GM18868 (cell line): ENCODE data around the gene TLR4.

ENCODE experiments used
- ATAC-seq: cut with Tn5 transposase; IDR thresholded peaks from one replicate; pipeline ENCODE4 v1.9.1; 2021; ENCODE audit warnings: mild to moderate bottlenecking, moderate library complexity; ENCODE audit not compliant: unreplicated experiment

Gene TLR4

DNA sequence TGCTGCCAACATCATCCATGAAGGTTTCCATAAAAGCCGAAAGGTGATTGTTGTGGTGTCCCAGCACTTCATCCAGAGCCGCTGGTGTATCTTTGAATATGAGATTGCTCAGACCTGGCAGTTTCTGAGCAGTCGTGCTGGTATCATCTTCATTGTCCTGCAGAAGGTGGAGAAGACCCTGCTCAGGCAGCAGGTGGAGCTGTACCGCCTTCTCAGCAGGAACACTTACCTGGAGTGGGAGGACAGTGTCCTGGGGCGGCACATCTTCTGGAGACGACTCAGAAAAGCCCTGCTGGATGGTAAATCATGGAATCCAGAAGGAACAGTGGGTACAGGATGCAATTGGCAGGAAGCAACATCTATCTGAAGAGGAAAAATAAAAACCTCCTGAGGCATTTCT is 10.1 kb downstream of the TLR4 start:
- no peak for ATAC-seq

DNA sequence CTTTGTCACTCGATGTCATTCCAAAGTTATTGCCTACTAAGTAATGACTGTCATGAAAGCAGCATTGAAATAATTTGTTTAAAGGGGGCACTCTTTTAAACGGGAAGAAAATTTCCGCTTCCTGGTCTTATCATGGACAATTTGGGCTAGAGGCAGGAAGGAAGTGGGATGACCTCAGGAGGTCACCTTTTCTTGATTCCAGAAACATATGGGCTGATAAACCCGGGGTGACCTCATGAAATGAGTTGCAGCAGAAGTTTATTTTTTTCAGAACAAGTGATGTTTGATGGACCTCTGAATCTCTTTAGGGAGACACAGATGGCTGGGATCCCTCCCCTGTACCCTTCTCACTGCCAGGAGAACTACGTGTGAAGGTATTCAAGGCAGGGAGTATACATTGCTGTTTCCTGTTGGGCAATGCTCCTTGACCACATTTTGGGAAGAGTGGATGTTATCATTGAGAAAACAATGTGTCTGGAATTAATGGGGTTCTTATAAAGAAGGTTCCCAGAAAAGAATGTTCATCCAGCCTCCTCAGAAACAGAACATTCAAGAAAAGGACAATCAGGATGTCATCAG is 11.3 kb downstream of the TLR4 start:
- no peak for ATAC-seq

GRCh38 chr9:117718085-117718484 is 13.9 kb downstream of the TLR4 start:
- ATAC-seq: peak; percentile 99

DNA sequence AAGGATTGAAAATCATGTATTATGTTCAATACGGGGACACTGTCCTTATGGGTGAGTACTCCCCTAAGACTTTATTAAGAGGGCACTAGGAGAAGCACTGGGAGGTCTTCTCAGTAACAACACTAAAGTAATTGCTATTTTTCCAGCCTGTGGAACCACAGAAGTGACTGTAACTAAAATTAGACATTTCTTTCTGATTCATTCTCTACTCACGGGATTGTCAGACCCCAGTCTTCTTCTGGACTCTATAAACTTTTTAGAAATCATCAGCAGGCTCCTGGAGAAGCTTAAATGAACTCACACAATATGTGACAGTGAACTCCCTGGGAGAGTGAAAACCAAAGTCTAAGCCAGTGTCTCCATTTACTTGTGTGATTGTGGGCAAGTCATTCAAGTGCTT is 14.5 kb downstream of the TLR4 start:
- peak; percentile 4 for ATAC-seq

- ATAC-seq: no peak
Measured at GRCh38 chr9:117719161-117719920, 15.1 kb downstream of the TLR4 start.

- no peak for ATAC-seq
Measured at GRCh38 chr9:117720066-117720465, 15.9 kb downstream of the TLR4 start.

DNA sequence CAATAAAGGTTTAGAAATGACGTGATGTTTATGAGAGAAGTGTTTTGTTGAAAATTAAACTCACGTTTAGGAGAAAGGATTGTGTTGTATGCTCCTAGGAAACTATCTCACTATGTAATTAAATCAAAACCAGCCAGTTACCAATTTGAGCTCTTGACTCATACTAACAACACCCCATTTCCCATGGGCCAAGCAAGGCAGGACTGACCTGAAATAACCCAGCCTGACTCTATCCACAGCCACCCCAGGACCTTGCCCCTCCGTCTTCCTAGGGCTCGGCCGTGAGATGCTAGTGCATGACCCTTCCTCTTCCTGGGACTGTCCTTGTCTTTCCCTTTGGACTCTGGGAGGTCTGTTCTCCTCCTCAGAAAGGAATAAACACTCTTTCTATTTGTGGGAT is 16.4 kb downstream of the TLR4 start:
- ATAC-seq: no peak

DNA sequence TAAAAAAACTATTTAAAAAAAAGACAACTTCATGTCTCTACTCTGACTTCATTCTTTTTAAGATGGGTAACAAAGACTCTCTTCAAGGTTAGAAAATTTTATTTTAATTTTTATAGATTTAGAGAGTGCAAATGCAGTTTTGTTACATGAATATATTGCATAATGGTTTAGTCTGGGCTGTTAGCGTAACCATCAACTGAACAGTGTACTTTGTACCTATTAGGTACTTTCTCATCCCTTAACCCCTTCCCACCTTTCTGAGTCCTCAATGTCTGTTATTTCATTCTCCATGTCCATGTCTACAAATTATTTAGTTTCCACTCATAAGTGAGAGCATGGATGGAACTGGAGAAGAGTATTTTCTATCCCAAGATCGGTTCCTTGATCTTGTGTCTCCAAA is 16.8 kb downstream of the TLR4 start:
- no peak for ATAC-seq

DNA sequence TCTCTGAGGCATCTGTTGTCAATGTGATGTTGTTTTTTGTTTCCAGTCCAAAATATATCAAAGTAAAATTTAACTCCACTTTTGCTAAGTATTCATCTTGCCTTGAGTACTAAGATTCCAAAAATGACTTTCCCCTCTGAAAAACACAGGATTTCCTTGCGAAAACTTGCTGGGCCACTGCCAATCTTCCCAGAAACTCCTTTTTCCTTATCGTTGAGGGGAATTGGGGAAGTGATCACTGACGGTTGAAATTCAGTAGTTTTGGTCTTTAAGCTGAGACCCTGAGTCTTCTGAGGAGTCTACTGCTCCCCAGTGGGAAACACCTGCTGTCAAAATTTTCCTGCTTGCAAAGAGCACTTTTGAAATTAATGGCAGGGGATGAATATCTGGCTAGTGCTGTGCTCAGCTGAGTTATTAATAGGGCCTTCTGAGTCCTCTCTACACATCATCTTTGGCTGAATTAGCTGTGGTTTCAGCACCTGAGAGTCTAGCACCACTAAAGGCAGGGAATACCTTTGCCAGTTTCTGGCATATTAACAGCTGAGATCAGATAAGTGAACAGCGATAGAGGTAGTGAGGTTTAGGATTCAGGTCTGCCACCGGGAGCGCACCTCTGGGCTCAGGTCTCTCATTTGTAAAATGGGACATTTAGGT is 18.0 kb downstream of the TLR4 start:
- ATAC-seq: no peak

GRCh38 chr9:117723986-117724625 is 19.9 kb downstream of the TLR4 start:
- ATAC-seq: no peak

- no peak for ATAC-seq
Measured at GRCh38 chr9:117725426-117725887, 21.3 kb downstream of the TLR4 start.

DNA sequence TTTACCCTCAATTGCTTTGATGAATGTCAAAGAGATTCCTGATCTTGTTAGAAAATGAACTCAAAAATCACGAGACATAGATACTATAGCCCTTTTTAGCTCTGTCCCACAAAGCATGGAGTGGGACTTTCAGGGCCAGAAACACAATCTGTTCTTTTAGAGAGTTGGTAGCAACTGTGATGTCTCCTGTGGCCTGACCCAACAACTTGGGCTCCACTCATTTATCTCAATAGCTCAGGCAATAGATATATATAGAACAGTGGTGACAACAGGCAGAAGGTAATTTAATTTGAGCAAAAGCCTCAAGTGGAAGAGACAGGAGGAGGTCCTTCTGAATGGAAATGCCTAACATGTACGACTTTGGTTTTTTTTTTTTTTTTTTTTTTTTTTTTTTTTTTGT is 25.2 kb downstream of the TLR4 start:
- ATAC-seq: no peak

- ATAC-seq: no peak
Measured at GRCh38 chr9:117732494-117732893, 28.3 kb downstream of the TLR4 start.

DNA sequence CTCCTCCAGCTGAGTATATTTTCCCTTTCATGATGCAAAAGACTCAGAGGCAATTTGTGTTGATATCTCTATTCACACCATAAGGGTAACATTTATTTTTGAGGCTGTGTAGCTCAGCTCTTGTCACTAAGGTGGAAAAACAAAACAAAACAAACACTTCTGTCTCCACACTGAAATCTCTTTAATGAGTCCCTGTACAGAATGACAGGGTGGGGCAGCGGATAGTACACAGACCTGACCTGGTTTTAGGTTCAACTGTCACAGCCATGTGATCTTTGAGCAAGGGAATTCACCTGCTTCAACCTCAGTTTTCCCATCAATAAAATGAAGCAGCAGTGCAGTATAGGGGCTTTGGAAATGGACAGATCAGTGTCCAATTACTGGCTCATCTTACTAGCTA is 29.3 kb downstream of the TLR4 start:
- ATAC-seq: no peak

- ATAC-seq: no peak
Measured at GRCh38 chr9:117734082-117734481, 29.9 kb downstream of the TLR4 start.

DNA sequence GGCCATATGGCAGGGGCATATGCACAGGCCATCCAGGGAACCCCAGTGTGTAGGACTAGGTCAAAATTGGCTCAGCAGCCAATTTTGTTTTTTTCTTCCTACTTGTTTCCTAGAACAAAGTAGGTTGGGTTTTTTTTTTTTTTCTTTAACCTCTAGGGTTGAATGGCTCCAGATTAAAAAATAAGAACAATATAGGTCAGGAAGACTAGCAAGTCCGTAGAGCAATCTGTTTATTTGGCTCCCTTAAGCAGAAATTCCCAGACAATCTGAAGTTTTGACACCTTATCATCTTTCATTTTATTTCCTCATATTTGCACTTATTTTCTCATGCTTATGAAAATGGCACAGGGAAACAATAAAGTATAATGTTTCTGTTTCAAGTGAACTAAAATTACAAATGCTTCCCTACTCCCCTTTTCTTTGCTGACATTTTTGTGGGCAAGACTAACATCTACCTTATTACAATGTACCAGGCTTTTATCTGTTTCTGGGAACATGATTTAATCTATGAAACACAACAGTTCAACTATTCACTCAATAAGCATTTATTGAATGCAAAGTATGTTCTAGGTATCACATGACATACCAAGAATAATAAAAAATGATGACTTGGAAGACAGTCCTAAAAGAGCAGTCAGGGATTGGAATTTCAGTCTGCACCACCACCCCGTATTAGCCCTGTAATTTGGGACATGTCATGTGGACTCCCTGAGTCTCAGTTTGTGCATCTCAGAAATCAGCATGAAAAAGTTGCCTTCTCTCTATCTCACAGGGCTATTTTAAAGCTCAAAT is 30.5 kb downstream of the TLR4 start:
- ATAC-seq: no peak

DNA sequence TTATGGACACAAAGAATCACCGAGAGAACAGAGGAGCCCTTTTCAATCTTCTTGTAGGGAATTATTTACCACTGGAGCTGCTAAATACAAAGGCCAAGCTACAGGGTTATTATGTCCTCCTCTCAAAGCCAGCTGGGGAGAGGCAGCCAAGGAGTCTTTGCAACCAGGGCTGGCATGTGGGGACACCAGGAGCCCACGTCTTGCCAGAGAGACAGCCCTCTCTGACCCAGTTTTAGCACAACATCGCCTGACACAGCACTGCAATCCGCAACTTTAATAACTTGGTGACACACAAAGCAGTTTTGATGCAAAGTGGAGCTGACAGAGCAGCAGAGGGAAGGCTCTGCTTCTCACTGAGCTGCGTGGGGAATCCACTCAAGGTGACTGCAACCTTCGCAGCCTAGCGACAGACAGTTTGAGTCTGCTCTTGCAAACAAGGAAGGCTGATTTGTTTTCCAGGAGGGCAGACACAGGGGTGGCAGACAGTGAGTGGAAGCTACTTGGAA is 33.6 kb downstream of the TLR4 start:
- ATAC-seq: no peak

- no peak for ATAC-seq
Measured at GRCh38 chr9:117739206-117739605, 35.0 kb downstream of the TLR4 start.

DNA sequence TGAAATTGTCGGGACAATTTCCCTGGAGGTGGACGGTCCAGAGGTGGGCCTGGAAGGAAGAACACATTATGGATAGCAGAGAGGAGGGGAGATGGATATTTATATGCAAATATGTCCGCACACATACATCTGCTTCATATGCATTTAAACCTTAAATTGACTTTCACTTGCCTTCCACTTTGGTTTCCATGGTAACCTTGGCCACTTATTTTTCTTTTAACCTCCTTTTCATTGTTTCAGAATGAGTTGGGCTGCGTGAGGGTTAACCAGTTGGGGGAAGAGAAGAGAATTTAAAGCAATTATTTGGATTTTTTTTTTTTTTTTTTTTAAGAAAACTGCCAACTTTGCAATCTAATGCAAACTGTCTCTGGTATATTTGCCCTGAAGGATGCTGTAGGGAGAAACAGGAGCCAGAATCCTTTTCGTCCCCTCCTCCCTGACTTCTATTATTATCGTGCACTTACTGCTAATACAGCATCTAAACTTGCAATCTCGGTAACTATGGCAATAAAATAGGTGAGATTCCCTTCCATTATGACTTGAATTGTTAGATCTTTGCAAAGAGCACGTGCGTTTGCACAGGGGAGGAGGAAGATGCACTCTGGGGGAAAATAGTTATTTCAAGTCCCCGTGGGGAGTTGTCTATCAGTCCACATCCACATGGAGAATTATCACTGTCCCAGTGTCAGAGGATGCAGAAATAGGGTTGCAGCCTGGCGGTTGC is 35.6 kb downstream of the TLR4 start:
- peak; percentile 54 for ATAC-seq

- ATAC-seq: no peak
Measured at GRCh38 chr9:117742131-117742530, 37.9 kb downstream of the TLR4 start.
